Fibroblast of skin of abdomen (primary cell): ENCODE data around the gene RNMT. TPM values are rescaled to one million over a fixed set of nuclear protein-coding genes. Genes with fewer than 3 reads are reported as not detected.
"Not testable (repeated sequence)": the region's sequence is repeated elsewhere in the genome, so short reads cannot be mapped to it uniquely, and the experiment has no call there.

ENCODE experiments used
- DNase-seq: peaks from one replicate; pipeline ENCODE4 v3.0.0-alpha.2; 2013
- polyA plus RNA-seq, 2 experiments: library from polyadenylated mRNA; unstranded; fragments of 120-200 nt; gene quantifications; one replicate each; pipeline ENCODE4 v1.2.1, GENCODE V29; 2013; ENCODE audit not compliant: insufficient read length in 2 of 2

The RNMT gene
- 27.0 TPM for polyA plus RNA-seq (2013, experiment 1 of 2; ENCODE audit: insufficient read length)
- polyA plus RNA-seq (2013, experiment 2 of 2; ENCODE audit: insufficient read length): 25.0 TPM

DNA sequence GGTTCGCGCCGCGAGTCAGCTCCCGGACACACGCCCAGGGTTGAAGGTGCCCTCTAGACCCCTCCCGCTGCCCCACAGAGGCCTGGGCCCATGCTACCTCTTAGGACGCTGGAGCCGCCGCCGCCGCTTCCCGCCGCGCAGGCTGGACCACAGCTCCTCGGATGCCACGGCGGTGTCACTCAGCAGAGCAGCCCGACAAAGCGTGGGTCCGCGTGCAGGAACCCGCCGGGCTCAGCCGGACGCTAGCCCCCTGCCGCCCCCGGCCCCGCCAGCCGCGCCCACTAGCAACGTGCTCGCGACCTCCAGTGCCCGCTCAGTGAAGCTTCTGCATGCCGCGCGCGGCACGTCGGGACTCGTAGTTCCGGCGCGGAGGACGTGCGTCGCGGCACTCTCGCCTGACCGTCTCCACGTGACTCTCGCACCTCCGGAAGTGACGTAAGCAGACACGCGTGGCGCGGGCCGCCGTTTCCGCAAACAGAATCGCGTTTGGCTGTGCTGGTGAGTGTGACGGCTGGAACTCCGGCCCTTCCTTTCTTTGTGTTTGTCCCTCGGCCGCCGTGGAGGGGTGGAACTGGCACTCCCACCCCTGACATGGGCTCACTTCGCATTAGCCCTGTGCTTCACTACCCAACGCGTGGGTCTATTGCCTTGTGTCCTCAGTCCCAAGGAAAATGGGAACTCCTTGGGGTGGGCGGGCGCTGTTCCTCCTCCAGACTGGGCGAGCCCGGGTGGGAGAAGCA is at the start of gene RNMT, which contains the start of gene FAM210A:
Gene RNMT, plus strand, starts transcription at position 442 of the 740 bp plus-strand sequence. CDS start 4,845 bp downstream, outside the sequence.
Gene FAM210A, minus strand, starts transcription at position 327 of the 740 bp plus-strand sequence. CDS start 44,481 bp downstream, outside the sequence.
- peak; percentile 95 for DNase-seq

- DNase-seq: not testable (repeated sequence)
Measured at GRCh38 chr18:13677350-13677749, 49.1 kb upstream of the RNMT start.

- DNase-seq: no peak
Measured at GRCh38 chr18:13680612-13681011, 45.9 kb upstream of the RNMT start.

GRCh38 chr18:13681701-13682100 is 44.8 kb upstream of the RNMT start:
- no peak for DNase-seq

DNA sequence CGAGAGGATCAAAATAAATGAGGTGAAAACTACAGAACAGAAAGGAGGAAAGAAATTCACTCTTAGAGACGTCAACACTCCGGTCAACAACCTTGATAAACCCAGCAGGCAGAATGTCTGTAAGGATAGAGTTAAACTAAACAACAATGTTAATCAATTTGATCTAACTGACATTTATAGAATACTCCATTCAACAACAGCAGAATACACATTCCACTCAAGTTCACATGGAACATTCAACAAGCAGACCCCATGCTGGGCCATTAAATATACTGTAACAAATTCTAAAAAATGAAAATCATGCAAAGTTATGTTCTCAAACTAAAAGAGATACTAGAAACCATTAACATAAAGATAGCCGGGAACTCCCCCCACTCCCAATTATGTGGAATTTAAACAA is 41.9 kb upstream of the RNMT start:
- no peak for DNase-seq

GRCh38 chr18:13688191-13689136 is 38.0 kb upstream of the RNMT start:
- DNase-seq: no peak

GRCh38 chr18:13690060-13690459 is 36.4 kb upstream of the RNMT start:
- not testable (repeated sequence) for DNase-seq

DNA sequence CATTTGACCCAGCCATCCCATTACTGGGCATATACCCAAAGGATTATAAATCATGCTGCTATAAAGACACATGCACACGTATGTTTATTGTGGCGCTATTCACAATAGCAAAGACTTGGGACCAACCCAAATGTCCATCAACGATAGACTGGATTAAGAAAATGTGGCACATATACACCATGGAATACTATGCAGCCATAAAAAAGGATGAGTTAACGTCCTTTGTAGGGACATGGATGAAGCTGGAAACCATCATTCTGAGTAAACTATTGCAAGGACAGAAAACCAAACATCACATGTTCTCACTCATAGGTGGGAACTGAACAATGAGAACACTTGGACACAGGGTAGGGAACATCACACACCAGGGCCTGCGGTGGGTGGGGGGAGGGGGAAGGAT is 31.1 kb upstream of the RNMT start:
- not testable (repeated sequence) for DNase-seq

- no peak for DNase-seq
Measured at GRCh38 chr18:13696961-13697360, 29.5 kb upstream of the RNMT start.

- DNase-seq: no peak
Measured at GRCh38 chr18:13700153-13700552, 26.3 kb upstream of the RNMT start.

DNA sequence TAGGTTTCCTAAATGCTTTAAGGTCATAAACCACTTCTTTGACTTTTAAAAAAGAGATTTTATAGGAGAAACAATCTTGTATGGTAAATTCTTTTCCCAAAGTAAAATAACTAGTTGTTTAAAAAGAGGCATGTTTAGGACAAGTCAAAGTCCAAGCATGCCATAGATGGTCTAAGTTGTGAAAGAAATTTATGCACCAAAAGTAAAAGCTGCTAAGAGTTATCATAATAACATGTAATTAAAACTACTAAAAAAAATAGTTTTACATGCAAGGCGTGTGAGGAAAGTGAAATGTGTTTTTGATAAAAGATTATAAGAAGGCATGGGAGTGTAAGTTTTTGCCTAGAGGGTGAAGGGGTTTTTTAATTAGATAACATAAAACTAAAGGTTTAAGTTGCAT is 22.6 kb upstream of the RNMT start:
- peak; percentile 6 for DNase-seq

DNA sequence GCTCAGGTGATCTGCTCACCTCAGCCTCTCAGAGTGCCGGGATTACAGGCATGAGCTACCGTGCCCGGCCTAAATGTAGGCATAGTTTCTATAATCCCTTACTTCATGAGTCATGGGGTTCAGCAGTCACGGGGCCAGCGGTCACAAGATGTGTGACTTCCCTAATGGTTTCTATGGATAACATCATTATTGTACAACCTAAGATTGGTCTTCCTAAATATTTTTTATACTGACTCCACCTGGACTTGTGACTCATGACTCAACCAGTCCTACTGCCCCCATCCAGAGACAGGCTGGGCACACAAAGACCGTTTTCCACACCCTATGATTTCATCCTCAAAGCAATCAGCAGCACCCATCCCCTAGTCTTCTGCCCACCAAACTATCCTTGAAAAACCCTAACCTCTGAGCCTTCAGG is 16.1 kb upstream of the RNMT start:
- no peak for DNase-seq

GRCh38 chr18:13712400-13713131 is 13.9 kb upstream of the RNMT start:
- DNase-seq: no peak

GRCh38 chr18:13713455-13714055 is 12.9 kb upstream of the RNMT start:
- DNase-seq: no peak

DNA sequence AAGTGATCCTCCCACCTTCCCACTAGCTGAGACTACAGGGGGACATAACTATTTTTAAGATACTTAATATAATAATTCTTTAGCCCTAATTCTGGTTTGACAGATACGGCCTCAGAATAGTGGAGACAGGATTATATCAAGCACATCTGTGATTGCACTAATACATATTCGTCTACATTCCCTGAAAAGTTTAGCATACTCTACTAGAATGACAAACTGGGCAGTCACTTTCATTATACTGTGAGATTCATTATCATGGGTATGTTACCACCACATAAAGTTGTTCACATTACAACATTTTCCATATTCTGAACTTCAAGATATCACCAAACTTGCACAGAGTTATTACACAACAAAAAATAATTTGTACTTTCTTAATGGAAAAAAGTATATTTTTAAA is 11.1 kb upstream of the RNMT start:
- DNase-seq: no peak

- DNase-seq: no peak
Measured at GRCh38 chr18:13716916-13717315, 9.6 kb upstream of the RNMT start.

DNA sequence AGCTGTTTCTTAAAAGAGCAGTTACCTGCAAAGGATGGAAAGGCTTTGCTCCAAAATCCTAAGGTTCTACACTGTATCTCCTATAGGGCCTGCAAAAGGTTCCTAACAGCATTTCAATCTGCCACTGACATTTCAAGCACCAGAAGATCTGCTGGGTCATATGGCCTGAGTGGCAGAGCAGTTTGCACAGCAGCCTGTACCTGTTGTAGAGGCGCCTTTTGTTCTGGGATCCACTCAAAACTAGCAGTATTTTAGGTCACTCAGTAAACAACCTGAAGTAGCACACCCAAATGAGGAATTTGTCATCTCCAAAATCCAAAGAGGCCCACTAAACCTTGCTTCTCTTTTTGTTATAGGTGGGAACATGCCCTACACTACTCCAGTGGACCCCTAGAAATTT is 6.3 kb upstream of the RNMT start:
- no peak for DNase-seq

GRCh38 chr18:13720847-13721246 is 5.6 kb upstream of the RNMT start:
- DNase-seq: no peak

DNA sequence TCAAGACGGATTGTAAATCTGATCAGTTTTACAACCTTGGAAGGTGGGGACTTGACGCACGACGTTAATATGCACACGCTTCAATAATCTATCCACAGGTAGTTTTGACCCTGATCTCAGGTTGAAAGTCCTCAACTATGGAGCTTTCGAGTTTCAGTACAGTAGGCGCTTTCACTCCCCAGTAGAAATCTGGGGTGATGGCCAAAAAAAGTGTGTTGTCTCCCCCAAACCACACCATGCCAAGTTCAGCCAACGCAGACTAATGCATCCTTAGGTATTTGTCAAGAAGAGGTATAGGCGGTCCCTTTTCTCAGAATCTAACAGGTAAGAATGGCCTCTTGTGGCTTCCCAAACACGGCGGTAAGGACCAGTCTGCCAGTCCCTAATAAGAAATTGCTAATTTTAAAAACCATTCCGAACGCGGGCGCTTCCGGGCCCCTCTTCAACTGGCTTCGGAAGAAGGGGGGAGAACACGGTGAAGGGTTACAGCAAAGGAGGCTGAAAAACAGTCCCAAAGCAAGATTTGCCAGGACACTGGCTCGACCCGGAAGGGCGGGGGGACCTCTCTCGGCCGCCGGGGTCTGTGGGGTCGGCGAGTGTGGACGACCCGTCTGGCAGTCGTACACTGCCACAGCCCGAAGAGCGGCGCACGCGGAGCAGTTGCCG is 774 bp upstream of the RNMT start:
- peak; percentile 1 for DNase-seq

DNA sequence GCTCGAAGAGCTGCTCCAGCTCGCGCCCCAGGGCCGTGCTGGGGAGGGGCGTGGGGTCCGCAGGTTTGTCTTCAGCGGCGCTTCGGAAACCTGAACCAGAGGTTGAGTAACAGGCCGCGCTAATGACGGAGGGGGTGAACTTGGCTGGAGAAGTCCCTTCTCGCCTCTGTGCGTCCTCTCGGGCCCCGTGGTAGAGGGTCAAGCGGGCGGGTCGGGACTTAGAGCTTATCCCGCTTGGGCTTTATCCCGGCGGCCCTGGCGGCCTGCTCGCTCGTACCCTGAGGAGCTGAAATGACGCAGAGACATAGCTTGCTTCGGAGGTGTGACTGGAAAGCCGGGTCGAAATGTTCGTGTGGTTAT is 479 bp downstream of the RNMT start:
- DNase-seq: peak; percentile 20

DNA sequence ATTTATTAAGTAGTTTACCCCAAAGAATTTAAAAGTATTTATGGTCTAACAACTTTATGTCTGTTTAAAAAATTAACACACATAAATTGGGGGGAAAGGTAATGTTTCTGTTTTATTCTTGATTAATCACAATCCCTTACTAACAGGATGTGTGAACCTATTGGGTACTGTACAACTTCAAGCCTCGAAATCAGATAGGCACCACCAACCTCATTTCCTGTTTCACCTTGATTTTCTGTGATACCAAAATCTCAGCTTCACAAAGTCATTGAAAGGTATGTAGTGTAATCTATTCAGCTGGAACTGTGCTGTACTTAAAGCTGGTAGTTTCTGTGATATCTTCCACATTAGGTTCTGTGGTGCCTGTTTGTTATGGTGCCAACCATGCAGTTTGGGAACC is 4.0 kb downstream of the RNMT start:
- no peak for DNase-seq

DNA sequence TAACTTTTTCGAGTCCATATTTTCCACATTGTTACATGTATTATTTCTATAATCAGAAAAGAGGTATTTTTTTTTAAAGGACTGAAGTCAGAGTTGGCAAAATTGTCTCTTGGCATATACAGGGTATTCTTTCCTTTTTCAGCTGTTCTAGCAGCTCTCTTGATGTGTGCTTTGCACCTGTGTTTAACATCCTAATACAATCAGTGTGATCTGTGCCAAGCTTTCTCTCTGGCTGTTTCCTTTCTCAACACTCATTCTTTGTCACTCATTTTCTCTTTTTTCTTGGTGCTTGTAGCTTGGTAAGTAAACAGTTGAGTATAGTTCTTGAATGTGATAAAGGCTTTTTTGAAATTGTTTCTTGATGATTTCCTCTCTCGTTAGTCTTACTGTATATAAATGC is 9.2 kb downstream of the RNMT start:
- no peak for DNase-seq
